DND-41 (cell line): ENCODE data around the gene PHF20.

Experiments used
- ATAC-seq: fragments of 200-7000 bp; cut with Tn5 transposase; 3 replicates; pipeline ENCODE4 v1.9.1; 2021; ENCODE audit warnings: low read depth; ENCODE audit not compliant: insufficient read depth
- DNase-seq: peaks from one replicate; pipeline ENCODE4 v3.0.0-alpha.2; 2020
- H2AFZ ChIP-seq: 2 replicates; pipeline ENCODE4 v1.6.0; 2012; ENCODE audit warnings: low read depth, low read length
- H3K27ac ChIP-seq: 2 replicates; pipeline ENCODE4 v1.5.1; 2012; ENCODE audit warnings: low read length, inconsistent platforms
- H3K27me3 ChIP-seq: fragments of 200-600 bp; sonication (generic); 2 replicates; pipeline ENCODE4 v1.6.0; 2012; ENCODE audit warnings: low read length, mild to moderate bottlenecking, inconsistent platforms; ENCODE audit not compliant: insufficient read depth, poor library complexity
- H3K36me3 ChIP-seq: 2 replicates; pipeline ENCODE4 v1.5.1; 2012; ENCODE audit warnings: low read length, inconsistent platforms; ENCODE audit not compliant: insufficient read depth
- H3K4me1 ChIP-seq: 2 replicates; pipeline ENCODE4 v1.5.1; 2012; ENCODE audit warnings: mild to moderate bottlenecking, low read length; ENCODE audit not compliant: insufficient read depth
- H3K4me2 ChIP-seq: 2 replicates; pipeline ENCODE4 v1.6.0; 2012; ENCODE audit warnings: mild to moderate bottlenecking, moderate library complexity, low read length, inconsistent platforms; ENCODE audit not compliant: insufficient read depth
- H3K4me3 ChIP-seq, 2 experiments: fragments of 200-600 bp in 1 of 2; shearing (Covaris generic) in 1 of 2; 2 replicates each; pipeline ENCODE4 v1.5.1; 2012 to 2016; ENCODE audit warnings: inconsistent platforms in 2 of 2, low read length in 2 of 2, mild to moderate bottlenecking in 2 of 2, low read depth in 1 of 2, moderate library complexity in 1 of 2
- H3K79me2 ChIP-seq: 2 replicates; pipeline ENCODE4 v1.6.0; 2012; ENCODE audit warnings: low read length, inconsistent platforms; ENCODE audit not compliant: insufficient read depth
- H3K9ac ChIP-seq: 2 replicates; pipeline ENCODE4 v1.6.0; 2012; ENCODE audit warnings: low read depth, mild to moderate bottlenecking, inconsistent platforms, low read length, moderate library complexity
- H3K9me3 ChIP-seq: 2 replicates; pipeline ENCODE4 v1.5.1; 2012; ENCODE audit warnings: low read length, moderate library complexity, mild to moderate bottlenecking, inconsistent platforms; ENCODE audit not compliant: insufficient read depth, severe bottlenecking
- H4K20me1 ChIP-seq: 2 replicates; pipeline ENCODE4 v1.6.0; 2012; ENCODE audit warnings: low read length; ENCODE audit not compliant: insufficient read depth
- CTCF ChIP-seq: IDR thresholded peaks from 2 replicates; pipeline ENCODE4 v1.5.1; 2012; ENCODE audit warnings: borderline replicate concordance, low read length, moderate library complexity, mild to moderate bottlenecking; ENCODE audit not compliant: poor library complexity, severe bottlenecking; ENCODE audit errors: extremely low read depth
- EZH2 ChIP-seq: IDR thresholded peaks from 3 replicates; pipeline ENCODE4 v1.6.1; 2012; ENCODE audit warnings: borderline replicate concordance, low read depth, mild to moderate bottlenecking, moderate library complexity, low read length, inconsistent platforms; ENCODE audit not compliant: severe bottlenecking

The PHF20 gene

GRCh38 chr20:35952480-35953386, 180.9 kb downstream of the PHF20 start:
- Histone ChIP-seq H3K9me3 (no peaks in the 10 kb centered on the region), H3K36me3 (peaks cover 28% of the 10 kb centered on the region), H4K20me1 (peaks cover 13% of the 10 kb centered on the region), H3K79me2 (peaks cover 38% of the 10 kb centered on the region), H2AFZ (no peak overlapping the region), H3K27ac (peak overlapping the region; percentile 92), H3K4me3 (peak overlapping the region; percentile 55 to 75), H3K27me3 (no peaks in the 10 kb centered on the region), H3K4me2 (peak overlapping the region; percentile 67), H3K4me1 (peaks cover 29% of the 10 kb centered on the region), H3K9ac (peak overlapping the region; percentile 90)
- DNase-seq (no peak), ATAC-seq (no peak)
- TF ChIP-seq CTCF (no peak), EZH2 (no peak)

- ATAC-seq (peak; percentile 44), DNase-seq (peak; percentile 81)
- H3K4me2 ChIP-seq: peak overlapping the region; percentile 67
- TF ChIP-seq CTCF (no peak), EZH2 (no peak)
- H3K9me3 ChIP-seq: no peaks in the 10 kb centered on the region
- H2AFZ ChIP-seq: peak overlapping the region; percentile 73
- peak overlapping the region; percentile 90 for H3K9ac ChIP-seq
- H3K4me3 ChIP-seq: peak overlapping the region; percentile 55 to 75
- peaks cover 29% of the 10 kb centered on the region for H3K4me1 ChIP-seq
- H3K79me2 ChIP-seq: peaks cover 38% of the 10 kb centered on the region
- H3K27me3 ChIP-seq: no peaks in the 10 kb centered on the region
- peaks cover 13% of the 10 kb centered on the region for H4K20me1 ChIP-seq
- H3K27ac ChIP-seq: peak overlapping the region; percentile 92
- H3K36me3 ChIP-seq: peaks cover 19% of the 10 kb centered on the region
Observed at GRCh38 chr20:35953387-35954199, 181.8 kb downstream of the PHF20 start.

- Histone ChIP-seq H3K4me3 (peak within 1 kb of the TSS; percentile 55 to 75), H3K27me3 (no peaks in the 10 kb centered on the region), H3K79me2 (peaks cover 38% of the 10 kb centered on the region), H3K4me2 (peak within 1 kb of the TSS; percentile 73), H3K9ac (peak within 1 kb of the TSS; percentile 90), H2AFZ (peak within 1 kb of the TSS; percentile 95), H3K27ac (peak within 1 kb of the TSS; percentile 92), H3K9me3 (no peaks in the 10 kb centered on the region), H3K36me3 (peaks cover 13% of the 10 kb centered on the region), H3K4me1 (peaks cover 29% of the 10 kb centered on the region), H4K20me1 (peaks cover 13% of the 10 kb centered on the region)
- DNase-seq (peak; percentile 99), ATAC-seq (peak; percentile 88)
- TF ChIP-seq EZH2: no peak
- peak; percentile 100 for TF ChIP-seq CTCF
Observed at GRCh38 chr20:35954200-35954906, 182.5 kb downstream of the PHF20 start, which contains the start of gene SCAND1. Gene SCAND1, minus strand, starts transcription at chr20:35954502. Its CDS starts 218 bp downstream, at chr20:35954284.
